CD4-positive, alpha-beta T cell (primary cell): ENCODE data around the gene FARS2. TPM values are rescaled to one million over a fixed set of nuclear protein-coding genes. Genes with fewer than 3 reads are reported as not detected.

Source experiments
- ATAC-seq: fragments of 200-7000 bp; cut with Tn5 transposase; one replicate; pipeline ENCODE4 v1.10.0; 2022; ENCODE audit warnings: mild to moderate bottlenecking; ENCODE audit not compliant: poor library complexity
- CTCF ChIA-PET: fragments of 350-600 bp; sonication (Branson Sonifier 250); formaldehyde crosslinking; loops from one replicate; lab custom pipeline; 2021; ENCODE audit warnings: antibody characterized with exemption, inconsistent platforms; lab: Charles Lee
- POLR2A ChIA-PET: fragments of 350-600 bp; sonication (Branson Sonifier 250); formaldehyde crosslinking; loops from one replicate; lab custom pipeline; 2021; ENCODE audit warnings: antibody characterized with exemption, inconsistent platforms; lab: Charles Lee
- DNase-seq, 14 experiments: peaks; one replicate each; pipeline ENCODE4 v3.0.0-alpha.2; 2013 to 2020; ENCODE audit warnings: mixed read lengths in 2 of 14
- H3K27ac ChIP-seq, 2 donors: one replicate each; pipeline versions ENCODE4 v1.5.1 to v1.7.0; 2013; ENCODE audit warnings: low read length in 2 of 2, low read depth in 1 of 2, mild to moderate bottlenecking in 1 of 2
- H3K27me3 ChIP-seq, 2 experiments: 1 replicate in 1 of 2; 2 replicates in 1 of 2; pipeline versions ENCODE4 v1.6.1 to v1.7.0; 2013; ENCODE audit warnings: low read length in 2 of 2, control low read depth in 1 of 2, mild to moderate bottlenecking in 1 of 2, moderate library complexity in 1 of 2; ENCODE audit not compliant: insufficient read depth in 2 of 2, control insufficient read depth in 1 of 2
- H3K36me3 ChIP-seq: one replicate; pipeline ENCODE4 v1.6.1; 2013; ENCODE audit warnings: low read length, control low read depth; ENCODE audit not compliant: insufficient read depth
- H3K4me1 ChIP-seq: one replicate; pipeline ENCODE4 v1.6.1; 2013; ENCODE audit warnings: low read length, control low read depth; ENCODE audit not compliant: insufficient read depth
- H3K4me3 ChIP-seq: one replicate; pipeline ENCODE4 v1.5.1; 2013; ENCODE audit warnings: mild to moderate bottlenecking, low read length, moderate library complexity
- H3K9me3 ChIP-seq, 2 experiments: 1 replicate in 1 of 2; 2 replicates in 1 of 2; pipeline versions ENCODE4 v1.6.1 to v1.7.0; 2013; ENCODE audit warnings: low read length in 2 of 2, mild to moderate bottlenecking in 2 of 2, control low read depth in 1 of 2, moderate library complexity in 1 of 2; ENCODE audit not compliant: control insufficient read depth in 1 of 2, insufficient read depth in 1 of 2
- H3K27ac Mint-ChIP-seq: one replicate; pipeline ENCODE4 v1.8.0; 2020; ENCODE audit warnings: mixed read lengths
- H3K27me3 Mint-ChIP-seq: one replicate; pipeline ENCODE4 v1.8.0; 2021; ENCODE audit warnings: mixed read lengths
- H3K36me3 Mint-ChIP-seq: one replicate; pipeline ENCODE4 v1.8.0; 2021; ENCODE audit warnings: low read depth, mixed read lengths
- H3K4me1 Mint-ChIP-seq: one replicate; pipeline ENCODE4 v1.8.0; 2021; ENCODE audit warnings: low read depth, mixed read lengths
- H3K4me3 Mint-ChIP-seq: one replicate; pipeline ENCODE4 v1.8.0; 2020; ENCODE audit warnings: mild to moderate bottlenecking, mixed read lengths
- H3K9me3 Mint-ChIP-seq: one replicate; pipeline ENCODE4 v1.8.0; 2020; ENCODE audit warnings: mixed read lengths
- intact Hi-C, 2 experiments: fragments of 100-400 bp; cut with DNase I in 1 of 2; cut with micrococcal nuclease in 1 of 2; formaldehyde crosslinking; loops; one replicate each; pipeline versions ENCODE4 v1.15.1 to v1.9.0; 2023 to 2025; cut with DNase I, micrococcal nuclease
- total RNA-seq, 174 experiments: library from RNA in 2 of 174; stranded (reverse) in 2 of 174; gene quantifications; one replicate each; pipeline ENCODE4 v1.2.3 and lab custom pipeline; 2021 to 2026
- TF ChIP-seq, protein P1 (sequence below): fragments of 200-600 bp; IDR thresholded peaks from one replicate; pipeline ENCODE4 v1.8.0; 2022; ENCODE audit warnings: antibody characterized with exemption, mild to moderate bottlenecking

The FARS2 gene
- total RNA-seq, 2 experiments from 2014 or later: 12.6 to 12.8 TPM

DNA sequence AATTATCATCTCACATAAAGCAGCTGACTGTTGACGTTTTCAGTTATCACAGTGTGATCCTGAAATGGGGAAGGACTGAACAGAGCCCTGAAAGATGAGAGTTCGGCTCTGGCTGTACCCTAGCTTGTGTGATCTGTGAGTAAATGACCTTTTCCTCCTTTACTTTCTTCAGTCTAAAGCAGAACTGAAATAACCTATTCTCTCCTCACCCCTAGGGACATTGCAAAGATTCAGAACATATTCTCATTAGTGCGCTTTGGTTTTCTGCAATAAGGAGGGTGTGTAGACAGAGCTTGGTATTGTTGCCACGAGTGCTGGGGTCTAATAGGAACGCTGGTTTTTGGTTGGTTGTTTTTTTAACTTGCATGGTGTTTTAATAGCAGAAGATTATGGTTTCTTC lies 16.7 kb downstream of the FARS2 start:
- Mint-ChIP-seq H3K36me3 (peaks cover 10% of the 10 kb centered on the region), H3K4me3 (no peak overlapping the region), H3K27ac (no peak overlapping the region), H3K9me3 (no peaks in the 10 kb centered on the region), H3K27me3 (no peaks in the 10 kb centered on the region), H3K4me1 (peaks cover 57% of the 10 kb centered on the region)
- TF ChIP-seq, protein P1, sequence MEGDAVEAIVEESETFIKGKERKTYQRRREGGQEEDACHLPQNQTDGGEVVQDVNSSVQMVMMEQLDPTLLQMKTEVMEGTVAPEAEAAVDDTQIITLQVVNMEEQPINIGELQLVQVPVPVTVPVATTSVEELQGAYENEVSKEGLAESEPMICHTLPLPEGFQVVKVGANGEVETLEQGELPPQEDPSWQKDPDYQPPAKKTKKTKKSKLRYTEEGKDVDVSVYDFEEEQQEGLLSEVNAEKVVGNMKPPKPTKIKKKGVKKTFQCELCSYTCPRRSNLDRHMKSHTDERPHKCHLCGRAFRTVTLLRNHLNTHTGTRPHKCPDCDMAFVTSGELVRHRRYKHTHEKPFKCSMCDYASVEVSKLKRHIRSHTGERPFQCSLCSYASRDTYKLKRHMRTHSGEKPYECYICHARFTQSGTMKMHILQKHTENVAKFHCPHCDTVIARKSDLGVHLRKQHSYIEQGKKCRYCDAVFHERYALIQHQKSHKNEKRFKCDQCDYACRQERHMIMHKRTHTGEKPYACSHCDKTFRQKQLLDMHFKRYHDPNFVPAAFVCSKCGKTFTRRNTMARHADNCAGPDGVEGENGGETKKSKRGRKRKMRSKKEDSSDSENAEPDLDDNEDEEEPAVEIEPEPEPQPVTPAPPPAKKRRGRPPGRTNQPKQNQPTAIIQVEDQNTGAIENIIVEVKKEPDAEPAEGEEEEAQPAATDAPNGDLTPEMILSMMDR: no peak
- ChIA-PET POLR2A (no interaction called here), CTCF (no interaction called here)
- intact Hi-C loops: no loop called here
- Histone ChIP-seq H3K27me3 (no peaks in the 10 kb centered on the region), H3K4me1 (peaks cover 16% of the 10 kb centered on the region), H3K27ac (no peak overlapping the region), H3K4me3 (no peak overlapping the region), H3K36me3 (peaks cover 5% of the 10 kb centered on the region), H3K9me3 (no peaks in the 10 kb centered on the region)
- DNase-seq: no peak
- no peak for ATAC-seq

DNA sequence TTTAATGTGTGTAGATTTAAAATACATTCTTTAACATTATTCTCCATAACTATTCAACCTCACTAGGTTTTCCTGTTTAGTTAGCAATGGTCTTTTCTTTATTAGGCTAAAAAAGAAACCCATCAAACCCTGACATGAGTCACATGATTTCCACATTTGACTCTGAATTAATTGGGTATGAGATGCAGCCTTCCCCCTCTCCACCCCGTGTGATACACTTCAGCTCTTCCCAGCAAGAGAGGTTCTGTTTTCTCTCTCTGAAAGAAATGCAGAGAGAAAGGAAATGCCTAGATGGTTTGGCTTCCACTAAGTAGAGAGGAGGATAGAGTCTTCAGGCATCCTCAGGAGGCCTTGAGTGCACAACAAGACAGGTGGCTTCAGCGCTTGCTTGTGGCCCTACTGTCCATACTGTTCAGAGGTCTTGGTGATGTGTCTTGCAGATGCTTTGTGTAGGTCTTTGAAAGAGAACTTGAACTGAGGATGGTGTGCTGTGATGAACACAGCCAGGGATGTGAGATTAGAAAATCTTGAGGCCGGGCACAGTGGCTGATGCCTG lies 17.3 kb downstream of the FARS2 start:
- Histone ChIP-seq H3K9me3 (no peaks in the 10 kb centered on the region), H3K4me1 (peaks cover 16% of the 10 kb centered on the region), H3K4me3 (no peak overlapping the region), H3K36me3 (peaks cover 5% of the 10 kb centered on the region), H3K27me3 (no peaks in the 10 kb centered on the region), H3K27ac (no peak overlapping the region)
- TF ChIP-seq, protein P1: no peak
- H3K27me3 Mint-ChIP-seq: no peaks in the 10 kb centered on the region
- ATAC-seq (no peak), DNase-seq (no peak)
- no peak overlapping the region for H3K4me3 Mint-ChIP-seq
- no peaks in the 10 kb centered on the region for H3K9me3 Mint-ChIP-seq
- CTCF ChIA-PET: no interaction called here
- POLR2A ChIA-PET: no interaction called here
- intact Hi-C loops: no loop called here
- no peak overlapping the region for H3K27ac Mint-ChIP-seq
- peaks cover 51% of the 10 kb centered on the region for H3K4me1 Mint-ChIP-seq
- peaks cover 4% of the 10 kb centered on the region for H3K36me3 Mint-ChIP-seq

DNA sequence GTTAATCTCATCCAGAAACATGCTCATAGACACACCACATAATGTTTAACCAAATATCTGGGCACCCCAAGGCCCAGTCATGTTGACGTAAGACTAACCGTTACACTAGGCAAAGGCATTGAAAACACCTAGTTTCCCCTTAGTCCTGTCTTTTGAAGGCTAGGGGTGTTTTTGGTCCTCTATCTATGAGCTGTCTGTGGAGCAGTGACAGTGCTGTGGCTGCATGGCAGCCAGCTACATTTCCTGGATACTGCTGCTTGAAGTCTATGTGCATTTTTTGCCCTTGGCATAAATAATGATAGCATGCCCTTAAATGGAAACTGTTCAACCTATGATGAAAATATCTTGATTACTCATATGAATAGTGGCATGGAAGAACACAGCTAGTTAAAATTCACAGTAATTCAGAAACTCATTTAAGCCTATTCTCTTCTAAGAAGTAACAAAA lies 18.6 kb downstream of the FARS2 start:
- Mint-ChIP-seq H3K36me3 (peaks cover 4% of the 10 kb centered on the region), H3K27me3 (no peaks in the 10 kb centered on the region), H3K4me3 (no peak overlapping the region), H3K27ac (peak overlapping the region; percentile 55), H3K9me3 (no peaks in the 10 kb centered on the region), H3K4me1 (peaks cover 50% of the 10 kb centered on the region)
- Histone ChIP-seq H3K27ac (no peak overlapping the region), H3K4me1 (peaks cover 11% of the 10 kb centered on the region), H3K27me3 (no peaks in the 10 kb centered on the region), H3K9me3 (no peaks in the 10 kb centered on the region), H3K36me3 (peaks cover 5% of the 10 kb centered on the region), H3K4me3 (no peak overlapping the region)
- POLR2A ChIA-PET: interaction anchor here (0.7 kb wide), 1 partner anchor 1025 kb away, joined by 3 read pairs; no protein-coding TSS in a partner anchor
- intact Hi-C loops: no loop called here
- TF ChIP-seq, protein P1: no peak
- CTCF ChIA-PET: no interaction called here
- DNase-seq (peak in 2 of 14 experiments; percentile 15 to 43), ATAC-seq (peak; percentile 61)
